ENCODE results near the gene FUOM.
A peak's percentile ranks its signal among the peaks of the same experiment; 100 is the strongest.

The FUOM gene

GRCh38 chr10:133350283-133350949 is 7.4 kb downstream of the FUOM start:
- no peak for DNase-seq (ENCODE audit: low read depth)

- no peak for DNase-seq (ENCODE audit: low read depth)
These were observed 8.2 kb downstream of the FUOM start for GRCh38 chr10:133349577-133350011.

GRCh38 chr10:133349160-133349568 is 8.7 kb downstream of the FUOM start:
- DNase-seq (ENCODE audit: low read depth) = no peak

- no peak for DNase-seq (ENCODE audit: low read depth)
These were observed 9.9 kb downstream of the FUOM start for GRCh38 chr10:133347710-133348517.

- DNase-seq (ENCODE audit: low read depth) = no peak
These were observed 11.4 kb downstream of the FUOM start for GRCh38 chr10:133346413-133346812.

- DNase-seq (ENCODE audit: low read depth) = no peak
These were observed 13.6 kb downstream of the FUOM start for GRCh38 chr10:133344236-133344635.

- no peak for DNase-seq (ENCODE audit: low read depth)
These were observed 14.3 kb downstream of the FUOM start for GRCh38 chr10:133343558-133343957.

GRCh38 chr10:133342942-133343341 is 14.9 kb downstream of the FUOM start:
- DNase-seq (ENCODE audit: low read depth) = no peak

GRCh38 chr10:133341983-133342382 is 15.8 kb downstream of the FUOM start:
- DNase-seq (ENCODE audit: low read depth) = no peak

GRCh38 chr10:133339708-133340380 is 18.0 kb downstream of the FUOM start:
- DNase-seq (ENCODE audit: low read depth) = no peak

GRCh38 chr10:133338080-133339071 is 19.4 kb downstream of the FUOM start:
- DNase-seq (ENCODE audit: low read depth) = no peak

- DNase-seq (ENCODE audit: low read depth) = no peak
These were observed 20.5 kb downstream of the FUOM start for GRCh38 chr10:133337370-133337725.

GRCh38 chr10:133336577-133337369 is 21.0 kb downstream of the FUOM start, which contains the start of gene CALY:
TSS of gene CALY (minus strand) at chr10:133336896. CDS start at chr10:133328989, 7,907 bp downstream.
- peak; percentile 75 for DNase-seq (ENCODE audit: low read depth)

- DNase-seq (ENCODE audit: low read depth) = no peak
These were observed 21.7 kb downstream of the FUOM start for GRCh38 chr10:133336118-133336576.

- DNase-seq (ENCODE audit: low read depth) = peak; percentile 72
These were observed 22.3 kb downstream of the FUOM start for GRCh38 chr10:133335246-133336117.

- DNase-seq (ENCODE audit: low read depth) = no peak
These were observed 23.1 kb downstream of the FUOM start for GRCh38 chr10:133334503-133335245.

GRCh38 chr10:133332936-133333699 is 24.7 kb downstream of the FUOM start:
- no peak for DNase-seq (ENCODE audit: low read depth)

Measured in activated T-cell treated with anti-CD3 and anti-CD28 coated beads for 1 hour (primary cell).